ENCODE measurements around the gene RFTN1.
A peak's percentile ranks its signal among the peaks of the same experiment; 100 is the strongest.

Gene RFTN1

GRCh38 chr3:16513141-16514020, at the start of gene RFTN1:
Gene RFTN1, minus strand, starts transcription at chr3:16513699. Its CDS starts 19,830 bp downstream, at chr3:16493869.
- DNase-seq (ENCODE audit: low spot score) = peak; percentile 75

- DNase-seq (ENCODE audit: low spot score) = no peak
These were observed 46.3 kb upstream of the RFTN1 start for GRCh38 chr3:16559653-16560365.

GRCh38 chr3:16554126-16554525, 40.6 kb upstream of the RFTN1 start:
- no peak for DNase-seq (ENCODE audit: low spot score)

GRCh38 chr3:16552757-16553156, 39.3 kb upstream of the RFTN1 start:
- no peak for DNase-seq (ENCODE audit: low spot score)

- no peak for DNase-seq (ENCODE audit: low spot score)
These were observed 38.0 kb upstream of the RFTN1 start for GRCh38 chr3:16551342-16551976.

GRCh38 chr3:16550676-16551341, 37.3 kb upstream of the RFTN1 start:
- peak; percentile 71 for DNase-seq (ENCODE audit: low spot score)

GRCh38 chr3:16550305-16550675, 36.8 kb upstream of the RFTN1 start:
- no peak for DNase-seq (ENCODE audit: low spot score)

GRCh38 chr3:16548721-16549120, 35.2 kb upstream of the RFTN1 start:
- no peak for DNase-seq (ENCODE audit: low spot score)

GRCh38 chr3:16547561-16548357, 34.3 kb upstream of the RFTN1 start:
- no peak for DNase-seq (ENCODE audit: low spot score)

GRCh38 chr3:16546186-16547010, 32.9 kb upstream of the RFTN1 start:
- no peak for DNase-seq (ENCODE audit: low spot score)

GRCh38 chr3:16545413-16546185, 32.1 kb upstream of the RFTN1 start:
- DNase-seq (ENCODE audit: low spot score) = no peak

- no peak for DNase-seq (ENCODE audit: low spot score)
These were observed 29.9 kb upstream of the RFTN1 start for GRCh38 chr3:16543242-16543864.

- DNase-seq (ENCODE audit: low spot score) = no peak
These were observed 25.0 kb upstream of the RFTN1 start for GRCh38 chr3:16538507-16538906.

GRCh38 chr3:16536996-16537395, 23.5 kb upstream of the RFTN1 start:
- no peak for DNase-seq (ENCODE audit: low spot score)

GRCh38 chr3:16536344-16536663, 22.8 kb upstream of the RFTN1 start:
- DNase-seq (ENCODE audit: low spot score) = no peak

- DNase-seq (ENCODE audit: low spot score) = no peak
These were observed 21.3 kb upstream of the RFTN1 start for GRCh38 chr3:16534640-16535262.

GRCh38 chr3:16533928-16534574, 20.6 kb upstream of the RFTN1 start:
- no peak for DNase-seq (ENCODE audit: low spot score)

GRCh38 chr3:16529264-16529663, 15.8 kb upstream of the RFTN1 start:
- no peak for DNase-seq (ENCODE audit: low spot score)

Measured in germinal center (tissue), 1 donor.